Measurements from ENCODE around the gene MAMLD1. TPM values are rescaled to one million over a fixed set of nuclear protein-coding genes. Genes with fewer than 3 reads are reported as not detected.

The MAMLD1 gene
- total and polyA plus RNA-seq, 12 donors: 1.2 to 4.2 (median 2.3) TPM

DNA sequence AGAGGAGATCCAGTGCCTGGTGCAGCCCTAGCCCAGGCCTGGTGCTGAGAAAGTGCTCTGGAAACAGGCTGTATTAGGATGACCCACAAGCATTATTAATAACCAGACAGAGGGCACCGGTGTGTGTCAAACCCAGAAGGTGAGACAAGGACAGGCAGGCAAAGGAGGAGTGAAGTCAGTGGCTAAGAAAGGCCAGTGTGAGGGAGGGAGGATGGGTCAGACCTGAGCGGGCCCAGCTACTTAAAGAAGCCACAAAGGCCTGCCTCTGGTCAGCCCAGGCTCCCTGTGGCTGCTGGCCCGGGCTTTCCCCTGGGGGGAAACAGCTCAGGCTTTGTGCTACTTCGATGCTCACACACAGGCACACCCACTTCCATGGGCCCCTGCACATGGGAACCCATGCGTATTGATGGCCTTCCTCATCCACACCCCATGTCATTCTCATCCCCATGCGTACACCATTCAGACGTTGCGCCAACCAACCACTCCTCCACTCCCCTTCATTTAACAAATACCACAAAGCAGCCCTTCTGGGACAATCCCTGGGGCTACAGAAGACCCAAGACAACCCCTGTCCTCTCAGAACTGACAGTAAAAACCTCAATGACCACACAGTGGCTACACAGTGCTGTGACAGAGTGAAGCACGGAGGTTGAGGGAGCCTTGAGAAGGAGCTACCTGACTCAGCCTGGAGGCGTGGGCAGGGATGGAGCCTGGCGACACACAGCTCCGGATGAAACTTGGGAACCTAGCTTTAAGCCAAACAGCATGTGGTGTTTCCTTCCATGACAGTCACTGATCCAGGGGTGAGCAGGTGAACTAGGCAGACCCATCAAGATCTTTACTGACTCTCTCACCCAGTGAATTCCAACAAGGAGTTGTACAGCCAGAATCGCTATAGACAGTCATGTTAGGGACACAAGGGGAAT, 180.4 kb downstream of the MAMLD1 start:
- Histone ChIP-seq H3K9me3 (no peaks in the 10 kb centered on the region), H3K4me3 (no peak overlapping the region), H3K4me1 (peaks cover 0 to 43% (median 11%) of the 10 kb centered on the region in 9 donors), H3K27ac (peak overlapping the region in 4 of 10 donors; percentile 14 to 55 (median 37)), H3K36me3 (no peaks in the 10 kb centered on the region), H3K27me3 (peaks cover 0 to 4% (median 0%) of the 10 kb centered on the region in 7 donors)
- peak in 3 of 8 donors; percentile 12 to 29 (median 19) for ATAC-seq
- intact Hi-C loops (cut with DNase I): no loop called here
- no peak for DNase-seq
- TF ChIP-seq, protein P1, sequence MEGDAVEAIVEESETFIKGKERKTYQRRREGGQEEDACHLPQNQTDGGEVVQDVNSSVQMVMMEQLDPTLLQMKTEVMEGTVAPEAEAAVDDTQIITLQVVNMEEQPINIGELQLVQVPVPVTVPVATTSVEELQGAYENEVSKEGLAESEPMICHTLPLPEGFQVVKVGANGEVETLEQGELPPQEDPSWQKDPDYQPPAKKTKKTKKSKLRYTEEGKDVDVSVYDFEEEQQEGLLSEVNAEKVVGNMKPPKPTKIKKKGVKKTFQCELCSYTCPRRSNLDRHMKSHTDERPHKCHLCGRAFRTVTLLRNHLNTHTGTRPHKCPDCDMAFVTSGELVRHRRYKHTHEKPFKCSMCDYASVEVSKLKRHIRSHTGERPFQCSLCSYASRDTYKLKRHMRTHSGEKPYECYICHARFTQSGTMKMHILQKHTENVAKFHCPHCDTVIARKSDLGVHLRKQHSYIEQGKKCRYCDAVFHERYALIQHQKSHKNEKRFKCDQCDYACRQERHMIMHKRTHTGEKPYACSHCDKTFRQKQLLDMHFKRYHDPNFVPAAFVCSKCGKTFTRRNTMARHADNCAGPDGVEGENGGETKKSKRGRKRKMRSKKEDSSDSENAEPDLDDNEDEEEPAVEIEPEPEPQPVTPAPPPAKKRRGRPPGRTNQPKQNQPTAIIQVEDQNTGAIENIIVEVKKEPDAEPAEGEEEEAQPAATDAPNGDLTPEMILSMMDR (IDR thresholded peaks at IDR 0.05): no peak
- WGBS, 2 donors: 71 to 74% methylated on average over 13 of the region's 13 CpGs

DNA sequence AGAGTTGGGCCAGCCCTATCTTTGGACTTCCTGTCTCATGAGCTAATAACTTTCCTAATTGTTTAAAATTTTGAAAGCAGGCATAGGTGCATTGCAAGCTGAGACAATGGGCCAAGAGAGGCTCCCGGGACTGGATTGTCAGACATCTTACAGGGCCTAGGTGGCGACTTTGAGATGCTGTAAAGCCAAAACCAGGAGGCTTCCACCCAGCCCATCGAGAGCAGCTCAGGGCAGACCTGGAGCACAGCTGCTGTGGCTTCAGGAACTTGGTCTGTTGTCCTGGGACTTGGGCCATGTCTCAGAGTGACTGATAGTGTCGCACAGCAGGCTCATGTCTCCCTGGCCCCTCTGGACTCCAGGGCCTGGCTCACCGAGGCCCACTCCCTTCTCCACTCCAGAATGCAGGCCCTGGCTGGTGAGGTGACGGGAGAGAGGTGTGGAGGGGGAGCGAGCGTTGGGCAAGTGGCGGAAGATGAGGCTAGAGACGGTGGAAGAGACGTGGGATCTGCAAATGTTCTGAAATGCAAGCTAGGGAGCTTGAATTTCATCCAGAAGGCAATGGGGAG, 181.2 kb downstream of the MAMLD1 start:
- Histone ChIP-seq H3K36me3 (no peaks in the 10 kb centered on the region), H3K27me3 (peaks cover 0 to 4% (median 0%) of the 10 kb centered on the region in 7 donors), H3K27ac (peak overlapping the region in 5 of 10 donors; percentile 14 to 55 (median 41)), H3K4me1 (peaks cover 0 to 43% (median 11%) of the 10 kb centered on the region in 9 donors), H3K4me3 (no peak overlapping the region), H3K9me3 (no peaks in the 10 kb centered on the region)
- DNase-seq (no peak), ATAC-seq (peak in 2 of 8 donors; percentile 16 to 45)
- intact Hi-C loops (cut with DNase I): no loop called here
- 68 to 80% methylated on average over 11 of the region's 11 CpGs for WGBS, 2 donors
- TF ChIP-seq, protein P1 (IDR thresholded peaks at IDR 0.05): peak in 4 of 9 donors; percentile 5 to 33 (median 16)

GRCh38 chrX:150544835-150545770, 182.0 kb downstream of the MAMLD1 start:
- Histone ChIP-seq H3K4me1 (peaks cover 0 to 43% (median 11%) of the 10 kb centered on the region in 9 donors), H3K27ac (peak overlapping the region in 6 of 10 donors; percentile 22 to 88 (median 78)), H3K4me3 (no peak overlapping the region), H3K27me3 (peaks cover 0 to 4% (median 0%) of the 10 kb centered on the region in 7 donors), H3K9me3 (no peaks in the 10 kb centered on the region), H3K36me3 (no peaks in the 10 kb centered on the region)
- intact Hi-C loops (cut with DNase I): loop anchor here in 1 of 10 donors (5.0 kb wide), 2 partner anchors 38 to 42 kb away; no protein-coding TSS in a partner anchor
- TF ChIP-seq, protein P1 (IDR thresholded peaks at IDR 0.05): no peak
- peak in 2 of 8 donors; percentile 18 to 33 for ATAC-seq
- no peak for DNase-seq
- 71 to 72% methylated on average over 8 of the region's 8 CpGs for WGBS, 2 donors

Data from heart right ventricle (tissue), 16 donors.